Body of pancreas (tissue), 4 donors: ENCODE measurements around the gene EPS8.

Source experiments
- CTCF ChIP-seq, 7 experiments: fragments of 450-650 bp in 4 of 7; fragments of 200-600 bp in 3 of 7; sonication (generic) in 3 of 7; IDR thresholded peaks; one replicate each; pipeline ENCODE4 v1.5.1; 2016 to 2019; ENCODE audit warnings: antibody characterized with exemption in 7 of 7
- POLR2A ChIP-seq, 3 donors: fragments of 450-650 bp; IDR thresholded peaks; one replicate each; pipeline ENCODE4 v1.6.1; 2016; ENCODE audit warnings: antibody characterized with exemption in 3 of 3, mild to moderate bottlenecking in 2 of 3

- TF ChIP-seq CTCF (IDR thresholded peaks at IDR 0.05) = no peak
- no peak for TF ChIP-seq POLR2A (IDR thresholded peaks at IDR 0.05)
These were observed 144.5 kb downstream of the EPS8 start for GRCh38 chr12:15644700-15645099.
